K562 (cell line): ENCODE results near the gene PRPSAP1. TPM values are rescaled to one million over a fixed set of nuclear protein-coding genes. Genes with fewer than 3 reads are reported as not detected.
A peak's percentile ranks its signal among the peaks of the same experiment; 100 is the strongest.

ENCODE experiments used
- CEBPZ ChIP-seq: fragments of 150-350 bp; IDR thresholded peaks from 2 replicates; pipeline ENCODE4 v1.6.1; 2014; ENCODE audit warnings: low read depth, mild to moderate bottlenecking, low read length, borderline replicate concordance
- CTCFL ChIP-seq: IDR thresholded peaks from 2 replicates; pipeline ENCODE4 v1.6.1; 2011; ENCODE audit warnings: borderline replicate concordance, low read depth, mild to moderate bottlenecking, moderate library complexity, low read length; ENCODE audit not compliant: insufficient read depth, poor library complexity, severe bottlenecking
- HINFP ChIP-seq: fragments of 450-650 bp; conservative IDR thresholded peaks from 2 replicates; pipeline ENCODE4 v1.6.1; 2016; ENCODE audit warnings: missing genetic modification characterization, low read depth, mild to moderate bottlenecking, control low read depth, missing compliant biosample characterization
- SMARCE1 ChIP-seq: fragments of 450-650 bp; IDR thresholded peaks from 2 replicates; pipeline ENCODE4 v1.7.1; 2016; ENCODE audit warnings: mild to moderate bottlenecking
- STAT6 ChIP-seq: sonication (generic); formaldehyde crosslinking; IDR thresholded peaks from 2 replicates; pipeline ENCODE4 v1.8.1; 2023; ENCODE audit warnings: mild to moderate bottlenecking, missing genetic modification reagents
- ZNF124 ChIP-seq: sonication (generic); formaldehyde crosslinking; IDR thresholded peaks from 2 replicates; pipeline ENCODE4 v1.8.1; 2022; ENCODE audit warnings: missing genetic modification reagents
- polyA plus RNA-seq, 8 experiments: library from polyadenylated mRNA; depleted of rRNA in 4 of 8; stranded (reverse) in 5 of 8; unstranded in 3 of 8; fragments of >200 nt; fragmentation: Nextera tagmentation in 2 of 8; fragmentation: Illumina TruSeq in 1 of 8; extraction: Ambion mirVana in 2 of 8; extraction: Trizol in 1 of 8; gene quantifications; 2 replicates each; pipeline versions ENCODE4 v1.2.1 to v1.2.3, GENCODE V29; 2011 to 2014; ENCODE audit warnings: inconsistent platforms in 1 of 8, missing spikeins in 1 of 8
- total RNA-seq, 7 experiments: library from RNA; depleted of rRNA in 6 of 7; stranded (reverse); fragments of >200 nt in 6 of 7; fragmentation: Illumina TruSeq in 2 of 7; extraction: Trizol in 2 of 7; gene quantifications; 2 replicates each; pipeline versions ENCODE4 v1.2.1 to v1.2.3, GENCODE V29; 2011 to 2021; ENCODE audit warnings: low replicate concordance in 1 of 7
- TF ChIP-seq, protein P1 (sequence below), 2 experiments: fragments of 250-450 bp in 1 of 2; fragments of 450-650 bp in 1 of 2; sonication (Bioruptor Pico) in 1 of 2; IDR thresholded peaks; 2 replicates each; pipeline versions ENCODE4 v1.6.1 to v1.8.0; 2016 to 2021; ENCODE audit warnings: mild to moderate bottlenecking in 2 of 2, moderate library complexity in 2 of 2, missing compliant biosample characterization in 1 of 2, missing genetic modification characterization in 1 of 2
- TF ChIP-seq, protein P2 (sequence below): fragments of 200-400 bp; formaldehyde crosslinking; IDR thresholded peaks from 2 replicates; pipeline ENCODE4 v1.6.1; 2017; ENCODE audit warnings: mild to moderate bottlenecking, low read depth, low read length, moderate library complexity

PRPSAP1 gene
- total and polyA plus RNA-seq, 9 of the 15 experiments (the other 6 are each of a cell fraction or from before 2014, with no cell fraction given), result 21.9 to 77.1 (median 40.8) TPM

DNA sequence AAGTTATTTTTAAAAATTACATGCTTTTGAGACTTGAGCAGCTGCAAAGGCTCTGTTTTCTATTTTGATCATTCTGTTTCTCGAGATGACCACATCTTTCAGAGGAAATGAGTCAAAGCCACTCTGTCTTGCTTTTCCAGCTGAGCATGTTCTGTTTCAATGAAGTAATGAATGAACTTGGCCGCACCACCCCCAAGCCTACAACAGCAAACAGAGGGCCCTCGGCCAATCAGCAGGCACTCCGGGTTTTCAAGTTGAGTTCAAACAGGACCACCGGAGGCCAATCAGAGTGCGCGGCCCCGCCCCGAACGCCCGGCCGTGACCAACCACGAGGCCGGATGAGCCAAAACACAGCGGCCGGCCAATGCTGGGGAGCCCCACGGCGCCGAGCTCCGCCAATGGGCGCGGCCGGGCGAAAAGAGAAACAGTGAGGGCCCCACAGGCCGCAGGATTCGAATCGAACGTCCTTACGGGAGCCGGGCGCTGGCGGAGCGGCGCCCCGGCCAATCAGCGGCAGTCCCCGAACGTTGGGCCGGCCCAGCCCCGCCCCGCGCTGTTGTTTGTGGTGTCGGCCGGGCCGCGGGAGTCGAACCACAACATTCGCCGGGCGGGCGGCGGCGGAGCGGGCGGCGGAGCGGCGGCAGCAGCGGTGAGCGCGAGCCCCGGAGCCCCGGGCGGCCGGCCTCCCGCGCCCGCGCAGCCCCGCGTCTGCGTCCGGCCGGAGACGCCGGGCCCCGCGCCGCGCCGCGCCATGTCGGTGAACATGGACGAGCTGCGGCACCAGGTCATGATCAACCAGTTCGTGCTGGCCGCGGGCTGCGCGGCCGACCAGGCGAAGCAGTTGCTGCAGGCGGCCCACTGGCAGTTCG is 88.7 kb downstream of the PRPSAP1 start, which contains the start of gene UBALD2 (continued):
- TF ChIP-seq CTCFL (no peak), HINFP (tag) (no peak), SMARCE1 (0 out of 2 replicates have a peak, but pooled peaks have one; percentile 34), STAT6 (CRISPR knock-in tag) (no peak), CEBPZ (no peak), ZNF124 (CRISPR knock-in tag) (no peak)
- TF ChIP-seq, protein P1, sequence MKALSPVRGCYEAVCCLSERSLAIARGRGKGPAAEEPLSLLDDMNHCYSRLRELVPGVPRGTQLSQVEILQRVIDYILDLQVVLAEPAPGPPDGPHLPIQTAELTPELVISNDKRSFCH (CRISPR knock-in tag; IDR thresholded peaks at IDR 0.05), result no peak
- TF ChIP-seq, protein P1 (tag; IDR thresholded peaks at IDR 0.05), result no peak
- TF ChIP-seq, protein P2, sequence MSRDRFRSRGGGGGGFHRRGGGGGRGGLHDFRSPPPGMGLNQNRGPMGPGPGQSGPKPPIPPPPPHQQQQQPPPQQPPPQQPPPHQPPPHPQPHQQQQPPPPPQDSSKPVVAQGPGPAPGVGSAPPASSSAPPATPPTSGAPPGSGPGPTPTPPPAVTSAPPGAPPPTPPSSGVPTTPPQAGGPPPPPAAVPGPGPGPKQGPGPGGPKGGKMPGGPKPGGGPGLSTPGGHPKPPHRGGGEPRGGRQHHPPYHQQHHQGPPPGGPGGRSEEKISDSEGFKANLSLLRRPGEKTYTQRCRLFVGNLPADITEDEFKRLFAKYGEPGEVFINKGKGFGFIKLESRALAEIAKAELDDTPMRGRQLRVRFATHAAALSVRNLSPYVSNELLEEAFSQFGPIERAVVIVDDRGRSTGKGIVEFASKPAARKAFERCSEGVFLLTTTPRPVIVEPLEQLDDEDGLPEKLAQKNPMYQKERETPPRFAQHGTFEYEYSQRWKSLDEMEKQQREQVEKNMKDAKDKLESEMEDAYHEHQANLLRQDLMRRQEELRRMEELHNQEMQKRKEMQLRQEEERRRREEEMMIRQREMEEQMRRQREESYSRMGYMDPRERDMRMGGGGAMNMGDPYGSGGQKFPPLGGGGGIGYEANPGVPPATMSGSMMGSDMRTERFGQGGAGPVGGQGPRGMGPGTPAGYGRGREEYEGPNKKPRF, result no peak
